H1 (cell line): ENCODE results near the gene CROCC2. TPM values are rescaled to one million over a fixed set of nuclear protein-coding genes. Genes with fewer than 3 reads are reported as not detected.

ENCODE experiments used
- EP300 ChIP-seq, 2 experiments: IDR thresholded peaks; 1 replicate in 1 of 2; 2 replicates in 1 of 2; pipeline ENCODE4 v1.6.1; 2011 to 2012; ENCODE audit warnings: low read depth in 2 of 2, low read length in 2 of 2, mild to moderate bottlenecking in 2 of 2, borderline replicate concordance in 1 of 2, inconsistent platforms in 1 of 2, moderate library complexity in 1 of 2
- POLR2AphosphoS5 ChIP-seq: IDR thresholded peaks from 2 replicates; pipeline ENCODE4 v1.6.1; 2011; ENCODE audit warnings: low read depth, low read length
- RBBP5 ChIP-seq: IDR thresholded peaks from 2 replicates; pipeline ENCODE4 v1.7.1; 2012; ENCODE audit warnings: low read depth, mild to moderate bottlenecking, inconsistent platforms, low read length, moderate library complexity, borderline replicate concordance
- SRF ChIP-seq: IDR thresholded peaks from 2 replicates; pipeline ENCODE4 v1.6.1; 2011; ENCODE audit warnings: mild to moderate bottlenecking, low read depth, low read length, moderate library complexity
- USF2 ChIP-seq: IDR thresholded peaks from 2 replicates; pipeline ENCODE4 v1.6.1; 2011; ENCODE audit warnings: low read length, improper control_type of control experiment
- polyA plus RNA-seq, 7 experiments: library from polyadenylated mRNA; depleted of rRNA in 3 of 7; stranded (reverse) in 5 of 7; unstranded in 2 of 7; fragments of >200 nt in 5 of 7; fragments of 200-250 nt in 2 of 7; gene quantifications; 1 replicate in 5 of 7; 2 replicates in 1 of 7; 4 replicates in 1 of 7; pipeline versions ENCODE4 v1.2.1 to v1.2.3, GENCODE V29; 2011 to 2013; ENCODE audit warnings: missing spikeins in 2 of 7, mixed read lengths in 2 of 7
- total RNA-seq: library from RNA; stranded (reverse); fragmentation: NEBNext Ultra II Directional; extraction: Animal tissue kit (Norgen Biotek cat#: 25700); gene quantifications from 2 replicates; pipeline ENCODE4 v1.2.1, GENCODE V29; 2021

CROCC2 gene
- total and polyA plus RNA-seq, 2 of the 8 experiments (the other 6 are each of a cell fraction or from before 2014, with no cell fraction given) = not detected

- no peak for TF ChIP-seq USF2
- TF ChIP-seq POLR2AphosphoS5 = no peak
- TF ChIP-seq SRF = no peak
- TF ChIP-seq EP300 (IDR thresholded peaks at IDR 0.05; ENCODE audit: borderline replicate concordance in 1 of 2, low read depth in 2 of 2, low read length in 2 of 2) = no peak
- no peak for TF ChIP-seq RBBP5
These were observed 86.6 kb downstream of the CROCC2 start (continued) for GRCh38 chr2:240992572-240993291.
